Measurements from ENCODE around the gene RPN2.

DNA sequence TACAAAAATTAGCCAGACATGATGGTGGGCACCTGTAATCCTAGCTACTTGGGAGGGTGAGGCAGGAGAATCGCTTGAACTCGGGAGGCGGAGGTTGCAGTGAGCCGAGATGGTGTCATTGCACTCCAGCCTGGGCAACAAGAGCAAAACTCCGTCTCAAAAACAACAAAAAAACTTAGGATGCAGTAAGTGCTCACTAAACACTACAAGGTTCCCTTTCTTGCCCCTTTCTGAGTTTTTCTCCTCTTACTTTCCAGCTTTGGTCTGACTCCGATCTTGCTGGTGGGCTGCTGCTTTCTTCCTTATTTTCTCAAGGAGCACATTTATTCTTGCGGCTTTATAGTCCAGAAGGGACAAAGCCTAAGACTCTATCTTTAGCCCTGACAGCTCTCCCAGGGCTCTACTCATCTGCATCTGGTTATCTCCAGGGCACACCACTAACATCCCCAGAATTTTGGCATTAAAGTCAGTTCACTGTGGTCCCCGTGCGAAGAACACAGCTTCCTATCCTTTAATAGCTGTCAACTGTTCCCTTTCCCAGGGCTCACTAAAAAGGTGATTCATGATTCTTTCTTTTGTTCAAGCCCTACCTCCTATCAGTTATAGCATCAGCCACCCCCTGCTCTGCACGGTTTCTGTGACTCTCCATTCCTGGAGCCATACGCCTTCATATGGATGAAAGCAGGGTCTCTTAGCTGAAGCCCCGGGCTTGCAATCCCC, 17.1 kb upstream of the RPN2 start:
- TF ChIP-seq, protein P1, sequence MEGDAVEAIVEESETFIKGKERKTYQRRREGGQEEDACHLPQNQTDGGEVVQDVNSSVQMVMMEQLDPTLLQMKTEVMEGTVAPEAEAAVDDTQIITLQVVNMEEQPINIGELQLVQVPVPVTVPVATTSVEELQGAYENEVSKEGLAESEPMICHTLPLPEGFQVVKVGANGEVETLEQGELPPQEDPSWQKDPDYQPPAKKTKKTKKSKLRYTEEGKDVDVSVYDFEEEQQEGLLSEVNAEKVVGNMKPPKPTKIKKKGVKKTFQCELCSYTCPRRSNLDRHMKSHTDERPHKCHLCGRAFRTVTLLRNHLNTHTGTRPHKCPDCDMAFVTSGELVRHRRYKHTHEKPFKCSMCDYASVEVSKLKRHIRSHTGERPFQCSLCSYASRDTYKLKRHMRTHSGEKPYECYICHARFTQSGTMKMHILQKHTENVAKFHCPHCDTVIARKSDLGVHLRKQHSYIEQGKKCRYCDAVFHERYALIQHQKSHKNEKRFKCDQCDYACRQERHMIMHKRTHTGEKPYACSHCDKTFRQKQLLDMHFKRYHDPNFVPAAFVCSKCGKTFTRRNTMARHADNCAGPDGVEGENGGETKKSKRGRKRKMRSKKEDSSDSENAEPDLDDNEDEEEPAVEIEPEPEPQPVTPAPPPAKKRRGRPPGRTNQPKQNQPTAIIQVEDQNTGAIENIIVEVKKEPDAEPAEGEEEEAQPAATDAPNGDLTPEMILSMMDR (IDR thresholded peaks at IDR 0.05), result no peak
- TF ChIP-seq EZH2 (IDR thresholded peaks at IDR 0.05; ENCODE audit: borderline replicate concordance, insufficient read depth, low read depth, low read length, poor library complexity, severe bottlenecking), result no peak

Measured in B cell (primary cell).